GM23338 (cell line): ENCODE results near the gene ETV5. TPM values are rescaled to one million over a fixed set of nuclear protein-coding genes. Genes with fewer than 3 reads are reported as not detected.

ENCODE experiments used
- ATAC-seq: fragments of 200-7000 bp; cut with Tn5 transposase; 3 replicates; pipeline ENCODE4 v1.9.1; 2020
- DNase-seq: peaks from one replicate; pipeline ENCODE4 v3.0.0-alpha.2; 2015; ENCODE audit warnings: low spot score
- H2AFZ ChIP-seq: fragments of 200-600 bp; sonication (generic); 2 replicates; pipeline ENCODE4 v1.8.0; 2016; ENCODE audit warnings: antibody characterized with exemption, mild to moderate bottlenecking, moderate library complexity
- H3F3A ChIP-seq: fragments of 200-600 bp; sonication (generic); replicated peaks from 2 replicates; pipeline ENCODE4 v1.8.0; 2017; ENCODE audit warnings: antibody characterized with exemption, mixed run types, low read depth
- H3K27ac ChIP-seq: fragments of 200-600 bp; sonication (generic); 2 replicates; pipeline ENCODE4 v1.6.1; 2016; ENCODE audit warnings: low read depth
- H3K27me3 ChIP-seq: fragments of 200-600 bp; sonication (generic); 2 replicates; pipeline ENCODE4 v1.8.0; 2016; ENCODE audit warnings: mild to moderate bottlenecking, mixed run types, moderate library complexity; ENCODE audit not compliant: insufficient read depth
- H3K36me3 ChIP-seq: fragments of 200-600 bp; sonication (generic); 2 replicates; pipeline ENCODE4 v1.8.0; 2016; ENCODE audit warnings: mild to moderate bottlenecking; ENCODE audit not compliant: insufficient read depth
- H3K4me1 ChIP-seq: fragments of 200-600 bp; sonication (generic); 2 replicates; pipeline ENCODE4 v1.8.0; 2016; ENCODE audit warnings: mild to moderate bottlenecking, moderate library complexity; ENCODE audit not compliant: insufficient read depth
- H3K4me2 ChIP-seq: fragments of 200-600 bp; sonication (generic); 2 replicates; pipeline ENCODE4 v1.7.1; 2017; ENCODE audit warnings: mixed run types
- H3K4me3 ChIP-seq: fragments of 200-600 bp; sonication (generic); 2 replicates; pipeline ENCODE4 v1.6.1; 2016; ENCODE audit warnings: mixed run types
- H3K79me2 ChIP-seq: fragments of 200-600 bp; sonication (generic); replicated peaks from 2 replicates; pipeline ENCODE4 v1.8.0; 2017; ENCODE audit warnings: mild to moderate bottlenecking; ENCODE audit not compliant: insufficient read depth
- H3K9me2 ChIP-seq: fragments of 200-600 bp; sonication (generic); 2 replicates; pipeline ENCODE4 v1.8.0; 2017; ENCODE audit not compliant: insufficient read depth
- H4K20me1 ChIP-seq: fragments of 200-600 bp; sonication (generic); replicated peaks from 2 replicates; pipeline ENCODE4 v1.8.0; 2017; ENCODE audit warnings: mild to moderate bottlenecking; ENCODE audit not compliant: insufficient read depth
- H3K27ac Mint-ChIP-seq: 2 replicates; pipeline ENCODE4 v1.8.0; 2020; ENCODE audit warnings: inconsistent platforms, mild to moderate bottlenecking, moderate library complexity, mixed read lengths
- H3K27me3 Mint-ChIP-seq: 3 replicates; pipeline ENCODE4 v1.8.0; 2022; ENCODE audit warnings: low read depth, mild to moderate bottlenecking, moderate library complexity, mixed read lengths, inconsistent platforms; ENCODE audit not compliant: insufficient read depth, poor library complexity
- H3K36me3 Mint-ChIP-seq: 3 replicates; pipeline ENCODE4 v1.8.0; 2021; ENCODE audit warnings: low read depth, mild to moderate bottlenecking, inconsistent platforms, moderate library complexity, mixed read lengths
- H3K4me1 Mint-ChIP-seq: 3 replicates; pipeline ENCODE4 v1.8.0; 2020; ENCODE audit warnings: mild to moderate bottlenecking, inconsistent platforms, mixed read lengths
- H3K4me3 Mint-ChIP-seq: 3 replicates; pipeline ENCODE4 v1.8.0; 2021; ENCODE audit warnings: moderate library complexity, mild to moderate bottlenecking, inconsistent platforms, mixed read lengths
- H3K9me3 Mint-ChIP-seq: 3 replicates; pipeline ENCODE4 v1.8.0; 2020; ENCODE audit warnings: moderate library complexity, mild to moderate bottlenecking, inconsistent platforms, mixed read lengths
- CREB1 ChIP-seq: fragments of 250-450 bp; sonication (Bioruptor Pico); IDR thresholded peaks from 2 replicates; pipeline ENCODE4 v1.5.0; 2020; ENCODE audit warnings: low read depth, mild to moderate bottlenecking, moderate library complexity
- EZH2 ChIP-seq: fragments of 200-600 bp; sonication (generic); IDR thresholded peaks from one replicate; pipeline ENCODE4 v1.8.0; 2017; ENCODE audit warnings: antibody characterized with exemption, mild to moderate bottlenecking, low read depth; ENCODE audit not compliant: unreplicated experiment
- EZH2phosphoT487 ChIP-seq: fragments of 200-600 bp; sonication (generic); IDR thresholded peaks from one replicate; pipeline ENCODE4 v1.8.1; 2018; ENCODE audit warnings: antibody characterized with exemption; ENCODE audit not compliant: unreplicated experiment
- JUNB ChIP-seq: IDR thresholded peaks from one replicate; pipeline ENCODE4 v1.6.1; 2016; ENCODE audit warnings: antibody characterized with exemption; ENCODE audit not compliant: unreplicated experiment
- NANOG ChIP-seq: IDR thresholded peaks from 2 replicates; pipeline ENCODE4 v1.6.1; 2016; ENCODE audit warnings: antibody characterized with exemption, borderline replicate concordance
- POLR2AphosphoS5 ChIP-seq: IDR thresholded peaks from 2 replicates; pipeline ENCODE4 v1.6.1; 2016; ENCODE audit warnings: antibody characterized with exemption, low read depth
- STAT1 ChIP-seq: IDR thresholded peaks from one replicate; pipeline ENCODE4 v1.6.1; 2016; ENCODE audit warnings: antibody characterized with exemption; ENCODE audit not compliant: unreplicated experiment
- ZNF114 ChIP-seq: fragments of 250-450 bp; sonication (Bioruptor Pico); IDR thresholded peaks from 2 replicates; pipeline ENCODE4 v1.5.0; 2020; ENCODE audit warnings: mild to moderate bottlenecking, moderate library complexity
- ZNF331 ChIP-seq: fragments of 250-450 bp; sonication (Bioruptor Pico); IDR thresholded peaks from 2 replicates; pipeline ENCODE4 v1.5.0; 2020; ENCODE audit warnings: low read depth, mild to moderate bottlenecking, moderate library complexity
- polyA plus RNA-seq: library from polyadenylated mRNA; unstranded; fragments of >200 nt; fragmentation: Nextera tagmentation; extraction: Ambion mirVana; gene quantifications from 2 replicates; pipeline ENCODE4 v1.2.1, GENCODE V29; 2016
- total RNA-seq: library from RNA; depleted of rRNA; stranded (reverse); fragments of >200 nt; shearing (Covaris generic); gene quantifications from 2 replicates; pipeline ENCODE4 v1.2.3, GENCODE V29; 2014
- TF ChIP-seq, protein P1 (sequence below): IDR thresholded peaks from 2 replicates; pipeline ENCODE4 v1.6.1; 2016; ENCODE audit warnings: antibody characterized with exemption
- TF ChIP-seq, protein P2 (sequence below): fragments of 250-450 bp; sonication (Bioruptor Pico); IDR thresholded peaks from 2 replicates; pipeline ENCODE4 v1.5.0; 2020; ENCODE audit warnings: mild to moderate bottlenecking, moderate library complexity
- TF ChIP-seq, protein P3 (sequence below): IDR thresholded peaks from one replicate; pipeline ENCODE4 v1.6.1; 2018; ENCODE audit warnings: antibody characterized with exemption; ENCODE audit not compliant: unreplicated experiment
- TF ChIP-seq, protein P4 (sequence below), 2 experiments: fragments of 200-600 bp in 1 of 2; sonication (generic) in 1 of 2; conservative IDR thresholded peaks; 2 replicates each; pipeline versions ENCODE4 v1.5.1 to v1.6.1; 2016 to 2017; ENCODE audit warnings: antibody characterized with exemption in 2 of 2, low read depth in 2 of 2, mild to moderate bottlenecking in 2 of 2, moderate library complexity in 1 of 2

ETV5 gene
- total and polyA plus RNA-seq, 2 experiments from 2014 or later, result 33.5 to 57.1 TPM

DNA sequence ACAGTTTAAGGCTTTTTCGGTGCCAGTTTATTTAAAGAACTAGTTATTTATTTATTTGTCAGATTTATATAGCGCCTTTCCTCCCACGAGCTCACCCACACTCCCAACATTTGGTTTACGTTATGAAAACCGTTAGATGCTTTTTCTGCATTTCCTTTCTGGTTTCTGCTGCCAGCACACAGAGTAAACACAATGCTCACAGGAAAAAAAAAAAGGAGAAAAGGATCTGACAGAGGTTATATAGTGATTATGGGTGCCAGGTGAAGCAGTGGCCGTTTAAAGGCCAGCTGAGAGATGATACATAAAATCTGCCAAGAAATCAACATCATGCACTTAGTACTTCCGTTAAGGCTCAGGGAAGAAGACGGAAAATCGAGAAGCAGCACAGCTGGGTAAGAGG lies 37.9 kb downstream of the ETV5 start:
- Histone ChIP-seq H3K27ac (no peak overlapping the region), H2AFZ (no peak overlapping the region), H3K4me2 (no peak overlapping the region), H3F3A (no peaks in the 10 kb centered on the region), H3K27me3 (no peaks in the 10 kb centered on the region), H4K20me1 (no peaks in the 10 kb centered on the region), H3K9me2 (no peaks in the 10 kb centered on the region), H3K36me3 (no peaks in the 10 kb centered on the region), H3K4me1 (no peaks in the 10 kb centered on the region), H3K79me2 (peaks cover 39% of the 10 kb centered on the region), H3K4me3 (no peak overlapping the region)
- Mint-ChIP-seq H3K4me3 (no peak overlapping the region), H3K9me3 (no peaks in the 10 kb centered on the region), H3K27ac (0 out of 2 replicates have a peak overlapping the region, but pooled peaks have one; percentile 30), H3K36me3 (peaks cover 39% of the 10 kb centered on the region), H3K27me3 (no peaks in the 10 kb centered on the region), H3K4me1 (no peaks in the 10 kb centered on the region)
- TF ChIP-seq EZH2, result no peak
- no peak for TF ChIP-seq ZNF331 (CRISPR knock-in tag)
- no peak for TF ChIP-seq STAT1
- TF ChIP-seq NANOG, result no peak
- no peak for TF ChIP-seq POLR2AphosphoS5
- TF ChIP-seq, protein P1, sequence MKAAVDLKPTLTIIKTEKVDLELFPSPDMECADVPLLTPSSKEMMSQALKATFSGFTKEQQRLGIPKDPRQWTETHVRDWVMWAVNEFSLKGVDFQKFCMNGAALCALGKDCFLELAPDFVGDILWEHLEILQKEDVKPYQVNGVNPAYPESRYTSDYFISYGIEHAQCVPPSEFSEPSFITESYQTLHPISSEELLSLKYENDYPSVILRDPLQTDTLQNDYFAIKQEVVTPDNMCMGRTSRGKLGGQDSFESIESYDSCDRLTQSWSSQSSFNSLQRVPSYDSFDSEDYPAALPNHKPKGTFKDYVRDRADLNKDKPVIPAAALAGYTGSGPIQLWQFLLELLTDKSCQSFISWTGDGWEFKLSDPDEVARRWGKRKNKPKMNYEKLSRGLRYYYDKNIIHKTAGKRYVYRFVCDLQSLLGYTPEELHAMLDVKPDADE, result no peak
- TF ChIP-seq, protein P2, sequence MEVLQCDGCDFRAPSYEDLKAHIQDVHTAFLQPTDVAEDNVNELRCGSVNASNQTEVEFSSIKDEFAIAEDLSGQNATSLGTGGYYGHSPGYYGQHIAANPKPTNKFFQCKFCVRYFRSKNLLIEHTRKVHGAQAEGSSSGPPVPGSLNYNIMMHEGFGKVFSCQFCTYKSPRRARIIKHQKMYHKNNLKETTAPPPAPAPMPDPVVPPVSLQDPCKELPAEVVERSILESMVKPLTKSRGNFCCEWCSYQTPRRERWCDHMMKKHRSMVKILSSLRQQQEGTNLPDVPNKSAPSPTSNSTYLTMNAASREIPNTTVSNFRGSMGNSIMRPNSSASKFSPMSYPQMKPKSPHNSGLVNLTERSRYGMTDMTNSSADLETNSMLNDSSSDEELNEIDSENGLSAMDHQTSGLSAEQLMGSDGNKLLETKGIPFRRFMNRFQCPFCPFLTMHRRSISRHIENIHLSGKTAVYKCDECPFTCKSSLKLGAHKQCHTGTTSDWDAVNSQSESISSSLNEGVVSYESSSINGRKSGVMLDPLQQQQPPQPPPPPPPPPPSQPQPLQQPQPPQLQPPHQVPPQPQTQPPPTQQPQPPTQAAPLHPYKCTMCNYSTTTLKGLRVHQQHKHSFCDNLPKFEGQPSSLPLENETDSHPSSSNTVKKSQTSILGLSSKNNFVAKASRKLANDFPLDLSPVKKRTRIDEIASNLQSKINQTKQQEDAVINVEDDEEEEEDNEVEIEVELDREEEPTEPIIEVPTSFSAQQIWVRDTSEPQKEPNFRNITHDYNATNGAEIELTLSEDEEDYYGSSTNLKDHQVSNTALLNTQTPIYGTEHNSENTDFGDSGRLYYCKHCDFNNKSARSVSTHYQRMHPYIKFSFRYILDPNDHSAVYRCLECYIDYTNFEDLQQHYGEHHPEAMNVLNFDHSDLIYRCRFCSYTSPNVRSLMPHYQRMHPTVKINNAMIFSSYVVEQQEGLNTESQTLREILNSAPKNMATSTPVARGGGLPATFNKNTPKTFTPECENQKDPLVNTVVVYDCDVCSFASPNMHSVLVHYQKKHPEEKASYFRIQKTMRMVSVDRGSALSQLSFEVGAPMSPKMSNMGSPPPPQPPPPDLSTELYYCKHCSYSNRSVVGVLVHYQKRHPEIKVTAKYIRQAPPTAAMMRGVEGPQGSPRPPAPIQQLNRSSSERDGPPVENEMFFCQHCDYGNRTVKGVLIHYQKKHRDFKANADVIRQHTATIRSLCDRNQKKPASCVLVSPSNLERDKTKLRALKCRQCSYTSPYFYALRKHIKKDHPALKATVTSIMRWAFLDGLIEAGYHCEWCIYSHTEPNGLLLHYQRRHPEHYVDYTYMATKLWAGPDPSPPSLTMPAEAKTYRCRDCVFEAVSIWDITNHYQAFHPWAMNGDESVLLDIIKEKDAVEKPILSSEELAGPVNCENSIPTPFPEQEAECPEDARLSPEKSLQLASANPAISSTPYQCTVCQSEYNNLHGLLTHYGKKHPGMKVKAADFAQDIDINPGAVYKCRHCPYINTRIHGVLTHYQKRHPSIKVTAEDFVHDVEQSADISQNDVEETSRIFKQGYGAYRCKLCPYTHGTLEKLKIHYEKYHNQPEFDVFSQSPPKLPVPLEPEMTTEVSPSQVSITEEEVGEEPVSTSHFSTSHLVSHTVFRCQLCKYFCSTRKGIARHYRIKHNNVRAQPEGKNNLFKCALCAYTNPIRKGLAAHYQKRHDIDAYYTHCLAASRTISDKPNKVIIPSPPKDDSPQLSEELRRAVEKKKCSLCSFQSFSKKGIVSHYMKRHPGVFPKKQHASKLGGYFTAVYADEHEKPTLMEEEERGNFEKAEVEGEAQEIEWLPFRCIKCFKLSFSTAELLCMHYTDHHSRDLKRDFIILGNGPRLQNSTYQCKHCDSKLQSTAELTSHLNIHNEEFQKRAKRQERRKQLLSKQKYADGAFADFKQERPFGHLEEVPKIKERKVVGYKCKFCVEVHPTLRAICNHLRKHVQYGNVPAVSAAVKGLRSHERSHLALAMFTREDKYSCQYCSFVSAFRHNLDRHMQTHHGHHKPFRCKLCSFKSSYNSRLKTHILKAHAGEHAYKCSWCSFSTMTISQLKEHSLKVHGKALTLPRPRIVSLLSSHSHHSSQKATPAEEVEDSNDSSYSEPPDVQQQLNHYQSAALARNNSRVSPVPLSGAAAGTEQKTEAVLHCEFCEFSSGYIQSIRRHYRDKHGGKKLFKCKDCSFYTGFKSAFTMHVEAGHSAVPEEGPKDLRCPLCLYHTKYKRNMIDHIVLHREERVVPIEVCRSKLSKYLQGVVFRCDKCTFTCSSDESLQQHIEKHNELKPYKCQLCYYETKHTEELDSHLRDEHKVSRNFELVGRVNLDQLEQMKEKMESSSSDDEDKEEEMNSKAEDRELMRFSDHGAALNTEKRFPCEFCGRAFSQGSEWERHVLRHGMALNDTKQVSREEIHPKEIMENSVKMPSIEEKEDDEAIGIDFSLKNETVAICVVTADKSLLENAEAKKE (CRISPR knock-in tag), result no peak
- TF ChIP-seq EZH2phosphoT487, result no peak
- TF ChIP-seq, protein P3, sequence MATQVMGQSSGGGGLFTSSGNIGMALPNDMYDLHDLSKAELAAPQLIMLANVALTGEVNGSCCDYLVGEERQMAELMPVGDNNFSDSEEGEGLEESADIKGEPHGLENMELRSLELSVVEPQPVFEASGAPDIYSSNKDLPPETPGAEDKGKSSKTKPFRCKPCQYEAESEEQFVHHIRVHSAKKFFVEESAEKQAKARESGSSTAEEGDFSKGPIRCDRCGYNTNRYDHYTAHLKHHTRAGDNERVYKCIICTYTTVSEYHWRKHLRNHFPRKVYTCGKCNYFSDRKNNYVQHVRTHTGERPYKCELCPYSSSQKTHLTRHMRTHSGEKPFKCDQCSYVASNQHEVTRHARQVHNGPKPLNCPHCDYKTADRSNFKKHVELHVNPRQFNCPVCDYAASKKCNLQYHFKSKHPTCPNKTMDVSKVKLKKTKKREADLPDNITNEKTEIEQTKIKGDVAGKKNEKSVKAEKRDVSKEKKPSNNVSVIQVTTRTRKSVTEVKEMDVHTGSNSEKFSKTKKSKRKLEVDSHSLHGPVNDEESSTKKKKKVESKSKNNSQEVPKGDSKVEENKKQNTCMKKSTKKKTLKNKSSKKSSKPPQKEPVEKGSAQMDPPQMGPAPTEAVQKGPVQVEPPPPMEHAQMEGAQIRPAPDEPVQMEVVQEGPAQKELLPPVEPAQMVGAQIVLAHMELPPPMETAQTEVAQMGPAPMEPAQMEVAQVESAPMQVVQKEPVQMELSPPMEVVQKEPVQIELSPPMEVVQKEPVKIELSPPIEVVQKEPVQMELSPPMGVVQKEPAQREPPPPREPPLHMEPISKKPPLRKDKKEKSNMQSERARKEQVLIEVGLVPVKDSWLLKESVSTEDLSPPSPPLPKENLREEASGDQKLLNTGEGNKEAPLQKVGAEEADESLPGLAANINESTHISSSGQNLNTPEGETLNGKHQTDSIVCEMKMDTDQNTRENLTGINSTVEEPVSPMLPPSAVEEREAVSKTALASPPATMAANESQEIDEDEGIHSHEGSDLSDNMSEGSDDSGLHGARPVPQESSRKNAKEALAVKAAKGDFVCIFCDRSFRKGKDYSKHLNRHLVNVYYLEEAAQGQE, result no peak
- TF ChIP-seq ZNF114, result no peak
- TF ChIP-seq JUNB, result no peak
- TF ChIP-seq, protein P4, sequence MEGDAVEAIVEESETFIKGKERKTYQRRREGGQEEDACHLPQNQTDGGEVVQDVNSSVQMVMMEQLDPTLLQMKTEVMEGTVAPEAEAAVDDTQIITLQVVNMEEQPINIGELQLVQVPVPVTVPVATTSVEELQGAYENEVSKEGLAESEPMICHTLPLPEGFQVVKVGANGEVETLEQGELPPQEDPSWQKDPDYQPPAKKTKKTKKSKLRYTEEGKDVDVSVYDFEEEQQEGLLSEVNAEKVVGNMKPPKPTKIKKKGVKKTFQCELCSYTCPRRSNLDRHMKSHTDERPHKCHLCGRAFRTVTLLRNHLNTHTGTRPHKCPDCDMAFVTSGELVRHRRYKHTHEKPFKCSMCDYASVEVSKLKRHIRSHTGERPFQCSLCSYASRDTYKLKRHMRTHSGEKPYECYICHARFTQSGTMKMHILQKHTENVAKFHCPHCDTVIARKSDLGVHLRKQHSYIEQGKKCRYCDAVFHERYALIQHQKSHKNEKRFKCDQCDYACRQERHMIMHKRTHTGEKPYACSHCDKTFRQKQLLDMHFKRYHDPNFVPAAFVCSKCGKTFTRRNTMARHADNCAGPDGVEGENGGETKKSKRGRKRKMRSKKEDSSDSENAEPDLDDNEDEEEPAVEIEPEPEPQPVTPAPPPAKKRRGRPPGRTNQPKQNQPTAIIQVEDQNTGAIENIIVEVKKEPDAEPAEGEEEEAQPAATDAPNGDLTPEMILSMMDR (conservative IDR thresholded peaks at IDR 0.05; ENCODE audit: low read depth in 2 of 2), result no peak
- TF ChIP-seq CREB1 (CRISPR knock-in tag), result no peak
- no peak for ATAC-seq
- no peak for DNase-seq
